GM18868 (cell line): Measurements from ENCODE around the gene KIF3B.

ENCODE experiments used
- ATAC-seq: cut with Tn5 transposase; IDR thresholded peaks from one replicate; pipeline ENCODE4 v1.9.1; 2021; ENCODE audit warnings: mild to moderate bottlenecking, moderate library complexity; ENCODE audit not compliant: unreplicated experiment

Gene KIF3B

DNA sequence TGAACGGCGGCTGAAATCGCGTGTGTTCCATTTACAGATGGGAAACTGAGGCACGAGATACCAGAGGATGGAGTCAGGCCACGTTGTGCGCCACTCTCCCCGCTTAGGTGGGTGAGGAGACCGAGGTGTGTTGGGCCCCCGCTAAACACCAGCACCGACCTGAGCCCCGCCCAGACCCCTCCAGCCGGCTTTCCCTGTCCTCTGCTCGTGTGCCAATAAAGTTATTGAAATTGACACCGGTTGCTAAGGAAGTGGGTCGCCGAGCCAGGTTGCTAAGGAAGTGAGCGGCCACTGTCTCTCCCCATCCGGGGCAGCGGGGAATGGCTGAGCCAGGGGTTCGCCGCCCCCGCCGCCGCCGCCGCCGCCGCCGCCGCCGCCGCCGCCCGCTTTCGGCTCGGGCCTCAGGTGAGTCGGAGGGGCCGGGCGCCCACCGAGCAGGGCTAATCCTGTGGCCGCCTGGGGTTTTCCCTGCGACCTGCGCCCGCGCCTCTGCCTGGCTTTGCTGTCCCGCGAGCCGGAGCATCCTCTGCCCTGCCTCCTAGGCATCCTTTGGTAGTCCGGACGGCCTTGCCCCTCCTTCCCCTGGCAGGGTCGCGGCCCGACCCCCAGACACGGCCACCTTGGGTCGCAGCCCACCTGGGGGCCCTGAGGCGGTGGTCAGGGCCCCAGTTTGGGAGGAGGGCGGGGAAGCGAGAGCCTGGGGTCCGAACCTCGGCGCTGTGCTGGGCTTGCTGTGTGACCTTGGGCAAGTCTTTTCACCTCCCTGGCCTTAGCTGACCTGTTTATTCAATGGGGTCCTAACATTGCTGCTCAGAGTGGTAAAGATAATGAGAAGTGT lies at the start of gene KIF3B:
TSS of gene KIF3B (plus strand) at position 291 of the 838 bp plus-strand sequence. CDS start 32,127 bp downstream, outside the sequence.
- ATAC-seq, result peak; percentile 74

- no peak for ATAC-seq
Observed at GRCh38 chr20:32227744-32228688, 49.4 kb upstream of the KIF3B start.

GRCh38 chr20:32229251-32229747 lies 48.2 kb upstream of the KIF3B start:
- no peak for ATAC-seq

- ATAC-seq, result no peak
Observed at GRCh38 chr20:32230707-32231106, 46.7 kb upstream of the KIF3B start.

DNA sequence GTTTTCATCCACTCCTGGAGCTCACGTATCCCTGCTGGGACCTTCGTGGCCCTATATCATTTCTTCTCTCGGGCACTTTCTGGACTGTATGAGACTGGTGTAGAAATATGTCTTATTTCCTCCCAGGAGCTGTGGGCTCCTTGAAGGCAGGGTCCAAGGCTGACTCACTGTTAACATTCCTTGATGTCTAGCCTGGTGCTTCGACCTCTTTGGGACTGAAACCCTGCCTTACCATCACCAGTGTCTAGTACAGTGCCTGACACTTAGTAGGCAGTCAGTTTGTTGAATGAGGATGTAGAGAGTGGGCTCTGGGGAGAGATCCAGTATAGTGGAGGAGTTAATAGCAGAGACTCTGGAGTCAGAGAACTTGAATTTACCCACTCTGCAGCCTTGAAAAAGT lies 46.2 kb upstream of the KIF3B start:
- no peak for ATAC-seq

GRCh38 chr20:32231847-32232246 lies 45.6 kb upstream of the KIF3B start:
- peak; percentile 59 for ATAC-seq

DNA sequence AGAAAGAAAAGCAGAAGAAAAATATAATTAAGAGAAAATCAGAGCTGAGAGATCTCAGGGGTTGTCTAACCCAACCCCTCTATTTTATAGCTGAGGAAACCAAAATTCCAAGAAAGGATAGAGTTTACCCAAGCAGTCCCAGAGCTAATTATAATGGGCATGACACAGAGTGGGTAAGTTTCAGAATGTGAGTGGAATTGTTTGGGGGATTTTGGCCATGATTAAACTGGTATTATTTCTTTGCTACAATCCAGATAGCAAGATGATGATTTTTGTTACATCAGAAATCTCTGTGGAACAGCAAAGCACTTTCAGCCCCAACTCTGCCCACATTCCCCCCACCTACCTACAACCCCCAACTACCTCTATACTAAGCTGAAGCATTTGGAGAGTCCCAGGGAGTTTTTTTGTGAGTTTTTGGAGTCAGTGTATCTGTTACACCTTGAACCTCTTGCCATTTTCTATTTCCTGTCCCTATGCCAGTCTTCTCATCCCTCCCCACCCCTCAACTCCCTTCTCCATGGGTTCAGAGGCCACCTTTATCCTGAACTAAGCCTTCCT lies 45.0 kb upstream of the KIF3B start:
- peak; percentile 39 for ATAC-seq

DNA sequence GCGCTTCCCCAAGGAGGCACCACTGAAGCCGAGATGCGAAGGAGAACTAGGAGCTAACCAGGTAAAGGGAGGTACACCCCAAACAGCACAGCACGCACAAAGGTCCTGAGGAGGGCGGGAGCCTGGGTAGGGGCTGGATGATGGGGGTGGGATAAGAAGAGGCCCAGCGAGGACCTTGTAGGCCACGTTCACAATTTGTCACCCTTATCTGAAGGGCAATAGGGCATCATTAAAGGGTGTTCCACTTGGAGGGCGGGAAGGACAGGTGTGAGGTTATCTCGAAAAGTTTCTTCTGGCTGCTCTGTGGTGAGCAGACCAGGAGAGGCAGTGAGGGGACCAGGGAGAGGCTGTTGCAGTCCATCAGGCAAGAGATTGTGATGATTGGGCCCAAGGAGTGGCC lies 44.2 kb upstream of the KIF3B start:
- ATAC-seq, result no peak

DNA sequence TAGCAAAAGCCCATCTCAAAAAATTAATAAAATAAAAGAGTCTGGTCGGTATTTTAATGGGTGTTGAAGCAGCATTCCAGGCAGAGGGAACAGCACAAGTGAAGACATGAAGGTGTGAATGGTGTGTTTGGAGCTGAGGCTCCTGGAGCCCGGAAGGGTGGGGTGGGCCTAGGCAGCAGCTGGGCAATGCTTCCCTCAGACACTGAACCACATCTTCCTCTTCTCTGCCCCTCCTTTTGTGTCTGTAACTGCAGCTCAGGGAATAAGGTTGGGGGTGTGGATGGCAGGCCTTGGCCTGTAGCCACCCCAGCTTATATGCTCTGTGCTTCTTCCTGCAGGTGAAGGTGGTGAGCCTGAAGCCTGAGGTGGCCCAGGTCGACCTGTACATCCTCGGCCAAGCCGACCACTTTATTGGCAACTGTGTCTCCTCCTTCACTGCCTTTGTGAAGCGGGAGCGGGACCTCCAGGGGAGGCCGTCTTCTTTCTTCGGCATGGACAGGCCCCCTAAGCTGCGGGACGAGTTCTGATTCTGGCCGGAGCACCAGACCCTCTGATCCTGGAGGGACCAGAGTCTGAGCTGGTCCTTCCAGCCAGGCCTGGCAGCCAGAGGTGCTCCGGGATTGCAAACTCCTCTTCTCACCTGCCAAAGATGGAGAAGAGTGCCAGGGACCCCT lies 43.2 kb upstream of the KIF3B start:
- ATAC-seq, result no peak

DNA sequence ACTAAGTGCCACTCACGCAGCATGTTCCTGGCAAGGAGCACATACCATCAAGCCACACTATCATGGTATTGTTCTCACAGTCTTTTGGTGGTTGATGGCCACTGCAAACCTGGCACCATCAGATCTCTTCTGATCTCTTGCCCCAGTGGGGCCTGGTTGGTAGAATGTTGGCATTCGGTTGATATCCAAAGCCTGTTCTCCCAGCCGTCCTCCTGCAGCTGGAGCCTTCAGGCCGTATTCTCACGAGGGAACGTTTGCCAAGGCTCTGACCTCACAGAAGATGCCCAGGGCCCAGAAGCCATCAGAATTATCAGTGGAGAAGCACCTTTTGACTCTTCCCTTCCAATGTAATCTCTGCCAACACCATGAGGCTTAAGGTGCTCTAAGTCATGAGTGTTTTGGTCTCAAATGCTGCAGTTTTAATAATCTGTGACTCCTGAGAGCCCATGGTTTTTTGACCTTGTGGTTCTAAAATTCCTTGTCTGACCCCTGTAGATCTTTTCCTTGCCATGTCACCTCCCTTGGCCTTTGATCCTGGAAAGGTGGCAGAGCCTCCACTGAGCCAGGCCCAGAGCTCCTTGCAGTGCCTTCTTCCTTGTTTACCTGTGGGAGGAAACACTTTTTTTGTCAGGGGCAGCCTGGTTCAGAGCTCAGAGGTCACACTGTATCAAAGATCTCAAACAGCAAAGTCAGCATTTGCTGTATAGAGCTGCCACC lies 42.0 kb upstream of the KIF3B start:
- no peak for ATAC-seq

DNA sequence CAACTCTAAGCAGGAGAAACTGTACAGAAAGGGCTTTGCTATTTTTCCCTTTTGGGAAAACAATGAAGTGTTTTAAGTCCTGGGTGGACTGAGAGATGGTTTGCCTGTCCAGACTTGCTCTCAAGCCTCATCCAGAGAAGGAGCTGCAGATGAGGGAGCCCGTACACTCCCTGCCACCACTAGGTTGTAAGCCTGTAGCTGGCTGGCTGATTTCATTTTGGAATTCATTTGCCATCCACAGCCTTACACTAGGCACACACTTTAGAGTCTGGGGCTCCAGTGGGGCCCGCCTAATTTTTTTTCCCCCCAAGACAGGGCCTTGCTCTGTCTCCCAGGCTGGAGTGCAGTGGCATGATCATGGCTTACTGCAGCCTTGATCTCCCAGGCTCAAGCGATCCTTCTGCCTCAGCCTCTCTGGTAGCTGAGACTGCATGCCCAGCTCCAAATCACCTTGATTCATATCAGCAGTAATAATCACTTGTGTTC lies 41.4 kb upstream of the KIF3B start:
- no peak for ATAC-seq

DNA sequence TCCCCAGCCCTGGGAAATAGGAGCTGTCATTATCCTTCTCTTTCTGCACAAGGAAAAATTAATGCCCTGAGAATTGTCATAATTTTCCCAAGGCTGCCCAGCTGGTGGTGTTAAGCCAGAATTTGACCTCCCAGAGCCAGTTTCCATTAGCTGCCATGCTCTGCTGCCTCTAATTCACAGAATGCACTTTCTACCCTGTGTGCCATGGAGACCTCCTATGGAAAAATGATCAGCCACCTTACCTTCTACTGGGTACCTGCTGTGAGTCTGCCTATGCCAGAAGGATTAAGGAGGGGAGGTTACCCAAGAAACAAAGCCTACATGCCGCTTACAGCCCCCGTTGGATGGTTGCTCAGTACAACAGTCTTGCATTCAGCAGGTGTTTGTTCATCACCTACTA lies 40.6 kb upstream of the KIF3B start:
- no peak for ATAC-seq

DNA sequence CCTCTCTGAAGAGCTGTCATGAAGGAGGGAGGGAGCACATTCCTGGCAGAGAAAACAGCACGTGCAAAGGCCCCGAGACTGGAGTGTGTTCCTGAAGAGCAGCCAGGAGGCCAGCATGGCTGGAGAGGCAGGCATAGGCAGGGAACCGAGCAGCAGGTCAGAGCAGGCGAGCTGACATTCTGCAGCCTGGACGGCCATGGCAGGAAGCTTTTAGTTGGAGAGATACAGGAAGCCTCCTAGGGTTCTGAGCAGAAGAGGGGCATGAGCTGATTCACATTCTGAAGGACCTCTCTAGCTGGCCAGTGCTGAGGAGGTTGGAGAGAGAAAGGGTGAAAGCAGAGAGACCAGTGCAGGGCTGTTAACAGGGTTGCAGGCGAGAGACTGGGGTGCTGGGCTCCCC lies 40.0 kb upstream of the KIF3B start:
- no peak for ATAC-seq

DNA sequence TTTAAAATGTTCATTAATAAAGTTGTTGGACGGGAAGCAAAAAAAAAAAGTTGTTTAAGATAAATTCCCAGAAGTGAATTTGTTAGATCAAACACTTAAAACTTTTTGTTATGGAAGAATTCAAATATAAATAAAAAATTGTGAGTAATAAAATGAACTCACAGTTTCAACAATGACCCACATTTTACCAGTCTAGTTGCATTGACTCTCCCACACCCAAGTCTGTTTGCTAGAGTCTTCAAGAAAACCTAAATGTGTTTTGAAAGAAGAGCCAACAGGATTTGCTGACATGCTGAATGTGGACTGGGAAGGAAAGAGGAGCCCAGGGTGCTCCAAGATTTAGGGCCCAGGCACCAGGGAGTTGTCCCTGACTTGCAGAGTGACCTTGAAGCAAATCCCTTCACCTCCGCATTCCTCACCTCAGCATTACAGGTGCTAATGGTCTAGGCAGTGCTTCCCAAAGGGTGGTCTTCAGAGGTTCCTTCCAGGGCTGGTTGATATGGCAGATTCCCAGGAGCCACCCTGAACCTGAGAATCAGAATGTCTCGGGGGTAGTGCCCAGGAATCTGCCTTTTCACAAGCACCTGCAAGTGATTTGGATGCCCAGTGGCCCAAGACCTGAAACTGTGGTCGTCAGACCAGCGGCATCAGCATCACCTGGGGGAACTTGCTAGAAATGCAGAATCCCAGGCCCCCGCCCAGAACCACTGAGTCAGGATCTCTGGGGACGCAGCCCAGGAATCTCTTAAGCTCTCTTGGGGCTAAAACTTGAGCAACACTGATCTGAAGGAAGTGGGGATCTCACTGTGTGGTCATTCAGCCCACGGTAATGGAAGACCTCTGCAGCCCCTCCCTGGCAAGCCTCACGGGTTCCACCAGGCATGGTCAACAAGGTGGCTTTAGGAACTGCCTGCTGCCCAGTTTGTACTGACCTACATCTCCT lies 38.7 kb upstream of the KIF3B start:
- no peak for ATAC-seq

- no peak for ATAC-seq
Observed at GRCh38 chr20:32240205-32240604, 37.2 kb upstream of the KIF3B start.

DNA sequence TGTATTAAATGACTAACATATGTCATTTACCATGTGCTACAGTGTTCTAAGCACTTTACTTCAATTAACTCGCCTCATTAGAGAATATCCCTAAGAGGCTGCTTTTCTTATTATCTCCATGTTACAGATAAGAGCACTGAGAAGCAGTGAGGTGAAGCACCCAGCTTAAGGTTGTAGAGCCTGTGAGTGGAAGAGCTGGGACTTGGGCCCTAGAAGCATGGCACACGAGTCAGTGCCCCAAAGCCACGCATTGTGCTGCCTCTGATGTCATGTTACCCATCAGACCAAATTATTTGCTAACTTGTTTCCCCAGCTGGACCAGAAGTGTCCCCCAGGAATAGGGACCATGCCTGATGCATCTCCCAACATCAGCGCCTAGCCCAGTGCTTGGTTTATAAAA lies 35.6 kb upstream of the KIF3B start:
- ATAC-seq, result no peak

- ATAC-seq, result no peak
Observed at GRCh38 chr20:32244150-32244823, 33.2 kb upstream of the KIF3B start.

DNA sequence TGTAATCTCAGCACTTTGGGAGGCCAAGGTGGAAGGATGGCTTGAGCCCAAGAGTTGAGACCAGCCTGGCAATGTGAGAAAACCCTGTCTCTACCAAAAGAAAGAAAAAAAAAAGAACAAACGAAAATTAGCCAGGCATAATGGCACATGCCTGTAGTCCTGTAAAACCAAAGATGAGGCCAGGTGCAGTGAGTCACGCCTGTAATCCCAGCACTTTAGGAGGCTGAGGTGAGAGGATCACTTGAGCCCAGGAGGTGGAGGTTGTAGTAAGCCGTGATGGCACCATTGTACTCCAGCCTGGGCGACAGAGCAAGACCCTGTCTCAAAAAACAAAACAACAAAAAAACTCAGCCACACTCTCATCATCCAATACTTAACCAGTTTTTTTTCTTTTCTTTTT lies 32.5 kb upstream of the KIF3B start:
- no peak for ATAC-seq
